Measurements from ENCODE around the gene PPM1A.

DNA sequence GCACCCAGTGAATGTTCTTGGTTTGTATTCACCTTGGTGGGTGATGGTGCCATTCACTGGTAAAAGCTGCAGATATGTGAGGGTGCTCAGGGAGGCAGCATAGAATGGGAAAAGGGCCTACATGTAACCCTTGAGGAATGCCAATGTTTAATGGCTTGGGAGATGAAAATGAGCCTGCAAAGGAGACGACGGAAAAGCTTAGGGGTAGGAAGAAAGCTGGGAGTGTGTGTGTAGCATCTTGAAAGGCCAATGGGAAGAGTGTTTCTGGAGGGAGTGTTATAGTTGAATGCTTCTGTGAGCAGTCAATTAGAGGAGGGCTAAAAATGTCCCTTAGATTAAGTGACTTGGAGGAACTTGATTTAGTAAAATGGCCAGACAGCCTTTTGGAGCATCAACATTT is 24.9 kb downstream of the PPM1A start:
- TF ChIP-seq POLR2A (IDR thresholded peaks at IDR 0.05; ENCODE audit: low read length): no peak
- TF ChIP-seq GATA1 (IDR thresholded peaks at IDR 0.05; ENCODE audit: low read depth, low read length): no peak
